Hippocampal formation (tissue), 2 donors: Measurements from ENCODE around the gene PSME1.
A peak's percentile ranks its signal among the peaks of the same experiment; 100 is the strongest.
"Not testable (repeated sequence)": the region's sequence is repeated elsewhere in the genome, so short reads cannot be mapped to it uniquely, and the experiment has no call there.

Source experiments
- DNase-seq, 2 donors: peaks; one replicate each; lab custom pipeline; 2025; lab: John Stamatoyannopoulos, UW

Gene PSME1

DNA sequence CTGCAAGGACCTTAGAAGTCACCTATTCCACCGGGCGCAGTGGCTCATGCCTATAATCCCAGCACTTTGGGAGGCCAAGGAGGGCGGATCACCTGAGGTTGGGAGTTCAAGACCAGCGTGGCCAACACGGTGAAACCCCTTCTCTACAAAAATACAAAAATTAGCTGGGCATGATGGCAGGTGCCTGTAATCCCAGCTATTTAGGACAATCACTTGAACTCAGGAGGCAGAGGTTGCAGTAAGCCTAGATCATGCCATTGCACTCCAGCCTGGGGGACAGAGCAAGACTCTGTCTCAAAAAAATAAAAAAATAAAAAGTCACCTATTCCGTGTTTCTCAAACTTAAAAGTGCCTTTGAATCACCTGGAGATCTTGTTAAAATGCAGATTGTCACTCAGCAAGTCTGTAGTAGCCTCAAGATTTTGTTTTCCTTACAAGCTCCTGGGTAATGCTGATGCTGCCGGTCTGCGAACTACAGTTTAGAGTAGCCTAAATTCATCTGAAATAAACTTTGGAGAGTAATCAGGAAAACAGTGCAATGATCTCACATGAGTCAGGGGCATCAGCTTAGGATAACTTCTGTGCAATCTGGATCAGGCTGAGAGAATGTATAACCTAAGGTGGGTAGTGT is 30.3 kb upstream of the PSME1 start:
- DNase-seq: not testable (repeated sequence)

- DNase-seq: no peak
Measured at GRCh38 chr14:24106672-24107271, 29.2 kb upstream of the PSME1 start.

DNA sequence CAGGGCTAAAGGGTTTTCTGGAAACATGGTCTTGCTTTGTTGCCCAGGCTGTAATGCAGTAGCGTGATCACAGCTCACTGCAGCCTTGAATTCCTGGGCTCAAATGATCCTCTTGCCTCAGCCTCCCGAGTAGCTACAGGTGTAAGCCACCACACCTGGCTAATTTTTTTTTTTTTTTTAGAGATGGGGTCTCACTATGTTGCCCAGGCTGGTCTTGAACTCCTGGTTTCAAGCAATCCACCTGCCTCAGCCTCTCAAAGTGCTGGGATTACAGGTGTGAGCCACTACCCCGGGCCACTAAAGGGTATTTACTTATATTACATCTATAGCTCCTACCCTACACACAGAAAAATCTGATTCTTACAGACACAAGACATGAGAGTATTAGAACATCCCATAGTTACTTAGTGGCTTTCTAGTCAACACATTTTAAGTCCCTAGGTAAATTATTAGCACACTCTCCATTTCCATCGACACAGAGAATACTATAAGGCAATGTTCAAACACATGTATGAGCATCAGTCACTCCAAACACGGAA is 27.6 kb upstream of the PSME1 start:
- DNase-seq: no peak

GRCh38 chr14:24110060-24110459 is 25.9 kb upstream of the PSME1 start:
- DNase-seq: no peak

- no peak for DNase-seq
Measured at GRCh38 chr14:24110523-24110922, 25.5 kb upstream of the PSME1 start.

GRCh38 chr14:24113379-24113800 is 22.6 kb upstream of the PSME1 start:
- no peak for DNase-seq

- DNase-seq: peak; percentile 80 to 87
Measured at GRCh38 chr14:24113801-24114531, 22.0 kb upstream of the PSME1 start.

- peak; percentile 99 to 100 for DNase-seq
Measured at GRCh38 chr14:24114532-24115421, 21.2 kb upstream of the PSME1 start, which contains the start of the genes DCAF11 and NRL. TSS of gene DCAF11 (plus strand) at chr14:24114777. CDS start at chr14:24115595, 818 bp downstream. TSS of gene NRL (minus strand) at chr14:24114949. CDS start at chr14:24082848, 32,101 bp downstream.

GRCh38 chr14:24115422-24116127 is 20.4 kb upstream of the PSME1 start:
- DNase-seq: no peak

GRCh38 chr14:24116128-24116814 is 19.7 kb upstream of the PSME1 start:
- DNase-seq: no peak

DNA sequence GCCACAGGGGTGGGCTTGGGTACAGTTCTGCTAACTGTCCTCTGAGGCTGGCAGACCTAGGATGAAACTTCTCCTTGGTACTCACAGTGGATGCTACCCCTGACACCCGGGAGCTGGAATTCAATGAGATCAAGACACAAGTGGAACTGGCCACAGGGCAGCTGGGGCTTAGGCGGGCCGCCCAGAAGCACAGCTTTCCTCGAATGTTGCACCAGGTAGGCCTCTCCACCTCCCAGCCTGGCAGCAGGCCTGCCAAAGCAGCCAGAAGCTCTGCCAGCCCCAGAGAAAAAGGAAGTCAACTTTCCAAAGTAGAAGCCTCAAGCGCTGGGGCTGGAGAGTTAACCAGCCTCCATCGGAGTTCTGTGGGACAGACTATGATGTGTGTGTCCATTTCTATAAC is 18.8 kb upstream of the PSME1 start:
- no peak for DNase-seq

DNA sequence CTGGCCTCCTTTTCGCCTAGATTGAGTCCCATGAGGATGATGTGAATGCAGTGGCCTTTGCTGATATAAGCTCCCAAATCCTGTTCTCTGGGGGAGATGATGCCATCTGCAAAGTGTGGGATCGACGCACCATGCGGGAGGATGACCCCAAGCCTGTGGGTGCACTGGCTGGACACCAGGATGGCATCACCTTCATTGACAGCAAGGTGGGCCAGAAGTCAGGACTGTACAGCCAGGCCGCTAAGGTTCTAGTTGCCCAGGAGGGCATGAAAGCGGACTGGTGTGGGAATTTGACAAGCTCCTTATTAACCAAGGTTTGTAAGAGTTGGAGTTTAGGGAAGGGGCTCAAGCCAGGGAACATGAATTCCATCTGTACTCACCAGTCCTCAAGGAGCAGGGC is 16.3 kb upstream of the PSME1 start:
- DNase-seq: no peak

- DNase-seq: no peak
Measured at GRCh38 chr14:24121210-24121609, 14.8 kb upstream of the PSME1 start.

- no peak for DNase-seq
Measured at GRCh38 chr14:24122416-24122815, 13.6 kb upstream of the PSME1 start.

GRCh38 chr14:24122898-24123297 is 13.1 kb upstream of the PSME1 start:
- DNase-seq: no peak

DNA sequence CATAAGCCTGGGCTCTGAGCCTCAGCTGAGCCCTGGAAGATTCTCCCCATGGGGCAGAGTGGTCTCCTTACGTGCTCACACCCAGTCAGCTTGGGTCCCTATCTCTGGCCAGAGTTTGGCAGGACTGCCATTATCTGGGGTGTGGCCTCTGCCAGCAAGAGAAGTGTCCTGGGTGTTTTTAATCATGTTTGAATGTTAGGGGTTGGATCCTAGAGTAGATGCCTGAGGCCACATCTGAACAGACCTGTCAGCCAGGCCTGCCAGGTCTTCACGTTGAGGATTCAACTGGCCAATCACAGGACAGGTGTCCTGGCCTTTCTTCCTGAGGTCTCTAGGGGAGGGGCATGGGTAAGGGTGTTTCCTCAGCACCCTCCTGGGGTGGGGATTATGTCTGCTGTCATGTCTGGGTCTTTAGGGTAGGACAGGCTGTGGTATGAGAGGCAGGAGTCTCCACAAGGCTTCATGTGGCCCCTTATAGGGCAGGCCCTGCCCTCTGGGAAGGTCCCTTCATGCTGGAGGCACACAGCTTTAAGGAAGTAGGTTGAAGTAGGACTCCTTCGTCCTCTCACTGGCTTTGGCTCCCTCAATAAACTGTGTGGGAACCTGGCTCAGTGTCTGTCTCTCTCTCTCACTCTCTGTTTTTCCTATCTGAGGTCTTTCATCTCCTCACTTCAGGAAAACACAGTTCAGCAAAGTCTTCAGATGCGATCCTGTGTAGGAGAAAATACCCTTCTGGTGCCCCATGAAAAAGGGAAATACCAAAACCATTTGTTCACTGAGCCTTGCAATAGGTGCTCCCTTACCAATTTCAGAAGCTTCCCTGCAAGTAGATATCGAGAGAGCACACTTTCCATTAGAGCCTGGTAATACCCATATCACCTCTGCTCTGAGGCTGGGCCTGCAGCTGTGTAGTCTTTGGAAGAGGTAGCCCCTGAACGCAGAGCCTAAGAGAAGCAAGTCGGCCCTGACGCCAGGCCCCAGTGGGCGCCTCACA is 12.3 kb upstream of the PSME1 start:
- DNase-seq: no peak

- peak in 1 of 2 donors; percentile 2 for DNase-seq
Measured at GRCh38 chr14:24126939-24127338, 9.1 kb upstream of the PSME1 start.

DNA sequence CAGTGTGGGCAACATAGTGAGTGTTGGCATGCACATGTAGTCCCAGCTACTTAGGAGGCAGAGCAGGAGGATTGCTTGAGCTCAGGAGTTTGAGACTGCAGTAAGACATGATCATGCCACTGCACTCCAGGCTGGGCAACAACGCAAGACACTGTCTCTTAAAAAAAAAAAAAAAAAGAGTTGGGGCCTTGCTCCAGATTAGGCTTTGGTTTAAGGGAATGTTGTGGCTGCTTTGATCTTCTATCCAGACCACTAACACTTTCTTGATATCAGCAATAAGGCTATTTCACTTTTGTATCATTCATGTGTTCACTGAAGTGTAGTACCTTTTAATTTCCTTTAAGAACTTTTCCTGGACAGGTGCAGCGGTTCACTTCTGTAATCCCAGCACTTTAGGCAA is 8.3 kb upstream of the PSME1 start:
- no peak for DNase-seq

DNA sequence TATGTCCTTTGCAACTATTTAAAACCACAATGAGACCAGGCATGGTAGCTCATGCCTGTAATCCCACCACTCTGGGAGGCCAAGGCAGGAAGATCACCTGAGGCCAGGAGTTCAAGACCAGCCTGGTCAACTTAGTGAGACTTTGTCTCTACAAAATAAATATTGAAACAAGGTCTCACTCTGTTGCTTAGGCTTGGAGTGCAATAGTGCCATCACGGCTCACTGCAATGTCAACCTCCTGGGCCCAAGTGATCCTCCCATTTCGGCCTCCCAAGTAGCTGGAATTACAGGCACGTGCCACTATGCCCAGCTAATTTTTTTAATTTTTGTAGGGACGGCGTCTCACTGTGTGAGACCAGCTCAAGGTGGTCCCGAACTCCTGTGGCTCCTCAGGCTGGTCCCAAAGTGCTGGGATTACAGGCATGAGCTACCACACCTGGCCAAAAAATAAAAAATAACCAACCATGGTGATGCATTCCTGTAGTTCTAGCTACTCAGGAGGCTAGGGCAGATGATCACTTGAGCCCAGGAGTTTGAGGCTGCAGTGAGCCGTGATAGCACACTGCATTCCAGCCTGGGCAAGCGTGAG is 6.5 kb upstream of the PSME1 start:
- no peak for DNase-seq
